Smooth muscle cell of bladder (primary cell): ENCODE data around the gene AMMECR1L. TPM values are rescaled to one million over a fixed set of nuclear protein-coding genes. Genes with fewer than 3 reads are reported as not detected.

Experiments used
- total RNA-seq: library from RNA; depleted of rRNA; stranded (reverse); fragments of >200 nt; gene quantifications from 2 replicates; pipeline ENCODE4 v1.2.3, GENCODE V29; 2014

AMMECR1L gene
- 13.4 and 14.2 TPM in 2 replicates for total RNA-seq

DNA sequence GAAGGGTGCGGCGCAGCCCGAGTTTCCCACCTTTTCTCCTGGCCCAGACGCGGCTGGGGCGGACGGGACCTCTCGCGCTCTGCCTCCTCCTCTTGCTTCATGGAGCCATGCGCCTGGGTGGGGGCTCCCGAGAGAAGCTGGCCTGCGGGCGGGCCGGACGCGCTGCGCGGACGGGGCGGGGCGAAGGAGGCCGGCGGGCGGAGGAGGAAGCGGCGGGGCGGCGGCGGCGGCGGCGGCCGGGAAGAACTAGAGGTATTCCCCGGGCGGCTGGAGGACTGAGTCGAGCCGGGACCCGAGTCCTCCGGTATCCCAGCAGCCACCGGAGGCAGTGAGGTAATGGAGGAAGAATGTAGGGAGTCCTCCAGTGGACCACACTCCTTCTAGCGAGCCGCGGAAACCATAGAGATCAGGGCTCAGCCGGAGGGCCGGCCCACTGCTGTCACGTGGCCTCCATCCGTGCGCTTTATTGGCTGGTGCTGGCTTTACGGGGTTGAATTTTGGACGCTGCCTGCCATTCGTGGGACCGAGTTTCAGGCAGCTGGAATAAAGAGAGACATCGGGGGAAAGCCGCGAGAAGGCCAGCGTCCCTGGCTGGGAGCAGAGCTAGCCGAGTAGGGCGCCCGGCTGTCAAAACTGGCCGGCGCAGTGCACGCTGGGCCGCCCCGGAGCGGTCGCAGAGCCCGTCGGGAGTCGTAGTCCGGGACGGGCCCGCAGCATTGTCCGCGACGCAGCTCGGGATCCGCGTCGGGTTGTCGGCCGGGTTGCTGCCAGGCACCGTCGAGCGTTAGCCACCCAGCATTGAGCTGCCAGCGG lies at the start of gene AMMECR1L:
AMMECR1L (minus strand) TSS at position 177 of the 813 bp plus-strand sequence. CDS start 11,722 bp downstream, outside the sequence.

Other genes with a start within 250 kb of the AMMECR1L start
- gene GPR17, start 239.8 kb downstream of the AMMECR1L start, total RNA-seq: not detected in 2 replicates
- gene LIMS2, start 210.4 kb downstream of the AMMECR1L start, total RNA-seq: 2.8 and 3.1 TPM in 2 replicates
- gene SFT2D3, start 184.5 kb downstream of the AMMECR1L start, total RNA-seq: 3.5 and 3.8 TPM in 2 replicates
- gene WDR33, start 74.8 kb downstream of the AMMECR1L start, total RNA-seq: 17.8 and 20.1 TPM in 2 replicates
- gene POLR2D, start 27.8 kb downstream of the AMMECR1L start, total RNA-seq: 15.8 and 20.9 TPM in 2 replicates
- gene SAP130, start 142.1 kb upstream of the AMMECR1L start, total RNA-seq: 1.8 and 2.2 TPM in 2 replicates
- gene UGGT1, start 205.2 kb upstream of the AMMECR1L start, total RNA-seq: 68.1 and 90.0 TPM in 2 replicates